ENCODE measurements around the gene ESRRA.

ESRRA gene

GRCh38 chr11:64269540-64270220 lies 35.6 kb upstream of the ESRRA start:
- in situ Hi-C loops (cut with MboI; ENCODE audit: low sequenced_read_pairs): no loop called here

- in situ Hi-C loops (cut with MboI; ENCODE audit: low sequenced_read_pairs): no loop called here
Observed at GRCh38 chr11:64275031-64275800, 30.1 kb upstream of the ESRRA start.

GRCh38 chr11:64275841-64276240 lies 29.5 kb upstream of the ESRRA start:
- in situ Hi-C loops (cut with MboI; ENCODE audit: low sequenced_read_pairs): no loop called here

GRCh38 chr11:64276653-64277431 lies 28.5 kb upstream of the ESRRA start:
- in situ Hi-C loops (cut with MboI; ENCODE audit: low sequenced_read_pairs): no loop called here

- in situ Hi-C loops (cut with MboI; ENCODE audit: low sequenced_read_pairs): no loop called here
Observed at GRCh38 chr11:64278576-64279190, 26.6 kb upstream of the ESRRA start.

- in situ Hi-C loops (cut with MboI; ENCODE audit: low sequenced_read_pairs): no loop called here
Observed at GRCh38 chr11:64281957-64282770, 23.2 kb upstream of the ESRRA start.

- in situ Hi-C loops (cut with MboI; ENCODE audit: low sequenced_read_pairs): no loop called here
Observed at GRCh38 chr11:64283092-64283491, 22.2 kb upstream of the ESRRA start.

- in situ Hi-C loops (cut with MboI; ENCODE audit: low sequenced_read_pairs): no loop called here
Observed at GRCh38 chr11:64284048-64284961, 21.0 kb upstream of the ESRRA start, which contains the start of gene BAD. Gene BAD, minus strand, starts transcription at chr11:64284665. Its CDS starts 297 bp downstream, at chr11:64284368.

GRCh38 chr11:64284962-64285884 lies 20.1 kb upstream of the ESRRA start, which contains the start of gene GPR137:
Gene GPR137, plus strand, starts transcription at chr11:64285848. Its CDS starts 677 bp downstream, at chr11:64286525.
- in situ Hi-C loops (cut with MboI; ENCODE audit: low sequenced_read_pairs): no loop called here

GRCh38 chr11:64285885-64286800 lies 19.2 kb upstream of the ESRRA start:
- in situ Hi-C loops (cut with MboI; ENCODE audit: low sequenced_read_pairs): no loop called here

GRCh38 chr11:64286801-64287159 lies 18.5 kb upstream of the ESRRA start:
- in situ Hi-C loops (cut with MboI; ENCODE audit: low sequenced_read_pairs): no loop called here

- in situ Hi-C loops (cut with MboI; ENCODE audit: low sequenced_read_pairs): no loop called here
Observed at GRCh38 chr11:64287676-64288352, 17.5 kb upstream of the ESRRA start.

- in situ Hi-C loops (cut with MboI; ENCODE audit: low sequenced_read_pairs): no loop called here
Observed at GRCh38 chr11:64288353-64288750, 17.0 kb upstream of the ESRRA start.

GRCh38 chr11:64289002-64289564 lies 16.2 kb upstream of the ESRRA start:
- in situ Hi-C loops (cut with MboI; ENCODE audit: low sequenced_read_pairs): no loop called here

GRCh38 chr11:64290352-64291261 lies 14.7 kb upstream of the ESRRA start:
- in situ Hi-C loops (cut with MboI; ENCODE audit: low sequenced_read_pairs): no loop called here
